Colonic mucosa (tissue), 4 donors: ENCODE results near the gene MUC20. TPM values are rescaled to one million over a fixed set of nuclear protein-coding genes. Genes with fewer than 3 reads are reported as not detected.
"Not testable (repeated sequence)": the region's sequence is repeated elsewhere in the genome, so short reads cannot be mapped to it uniquely, and the experiment has no call there.

ENCODE experiments used
- DNase-seq: peaks from one replicate; pipeline ENCODE4 v3.0.0-alpha.2; 2020
- H3K27ac ChIP-seq: fragments of 200-600 bp; one replicate; pipeline ENCODE4 v1.8.0; 2021
- H3K27me3 ChIP-seq: fragments of 200-600 bp; one replicate; pipeline ENCODE4 v1.8.0; 2021
- H3K36me3 ChIP-seq: fragments of 200-600 bp; one replicate; pipeline ENCODE4 v1.8.0; 2021
- H3K4me1 ChIP-seq: fragments of 200-600 bp; one replicate; pipeline ENCODE4 v1.8.0; 2021; ENCODE audit warnings: mild to moderate bottlenecking
- H3K4me3 ChIP-seq: fragments of 200-600 bp; one replicate; pipeline ENCODE4 v1.8.0; 2021
- H3K9ac ChIP-seq, 2 donors: one replicate each; pipeline ENCODE4 v1.7.0; 2013; ENCODE audit warnings: control low read depth in 2 of 2, low read depth in 2 of 2, low read length in 2 of 2
- H3K9me3 ChIP-seq: fragments of 200-600 bp; one replicate; pipeline ENCODE4 v1.8.0; 2021
- intact Hi-C: fragments of 100-400 bp; cut with DNase I; formaldehyde crosslinking; loops from one replicate; pipeline ENCODE4 v1.14.1; 2022
- total RNA-seq, 2 donors: library from RNA; stranded (reverse); fragmentation: NEBNext Ultra II Directional in 1 of 2; extraction: Animal tissue kit (Norgen Biotek cat#: 25700) in 1 of 2; gene quantifications; one replicate each; pipeline ENCODE4 v1.2.1, GENCODE V29; 2021
- TF ChIP-seq, protein P1 (sequence below): fragments of 200-600 bp; IDR thresholded peaks from one replicate; pipeline ENCODE4 v1.8.0; 2022; ENCODE audit warnings: antibody characterized with exemption, mild to moderate bottlenecking
- donor health status: healthy.
- donor health status: DM: no; HTN: no; CAD: no.
- donor health status: DM: no; HTN: no; CAD: no.

Gene MUC20
- total RNA-seq, 2 donors from 2014 or later = 58.1 to 170 TPM

DNA sequence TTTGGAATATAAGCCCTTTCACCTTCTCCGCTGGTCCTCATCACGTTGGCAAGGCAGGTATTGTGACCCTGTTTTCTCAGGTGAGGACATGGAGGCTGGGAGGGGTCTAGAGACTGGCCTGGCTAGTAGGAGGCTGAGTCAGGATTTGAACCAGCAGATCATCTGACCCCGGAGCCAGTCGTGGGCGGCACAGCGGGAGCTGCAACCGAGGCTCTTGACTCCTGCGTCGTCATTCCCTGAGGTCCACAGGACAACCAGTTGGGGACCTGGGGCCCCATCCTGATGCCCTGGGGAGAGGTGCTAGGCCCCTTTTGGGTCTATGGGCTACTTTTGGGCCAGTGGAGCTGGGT lies 2.2 kb downstream of the MUC20 start:
- H3K4me1 ChIP-seq, H3K9me3 ChIP-seq, H3K4me3 ChIP-seq, H3K27me3 ChIP-seq, H3K27ac ChIP-seq, intact Hi-C loops, DNase-seq, H3K9ac ChIP-seq, H3K36me3 ChIP-seq: not testable (repeated sequence)

DNA sequence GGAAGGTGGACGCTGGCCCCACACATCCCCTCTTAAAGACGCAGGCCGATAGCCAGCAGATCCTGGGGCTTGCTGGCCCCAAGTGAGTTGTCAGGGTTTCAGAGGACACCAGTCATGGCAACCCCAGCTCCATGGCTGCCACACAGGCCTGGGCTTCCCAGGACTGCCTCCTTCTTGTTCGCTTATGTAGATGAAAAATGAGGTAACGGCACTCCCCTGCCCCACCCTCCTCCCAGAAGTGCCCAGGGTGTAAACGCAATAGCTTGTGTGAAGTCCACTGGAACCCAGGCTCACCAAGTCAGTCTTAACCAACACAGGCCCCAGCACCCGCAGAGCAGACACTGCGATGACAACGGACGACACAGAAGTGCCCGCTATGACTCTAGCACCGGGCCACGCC lies 3.6 kb downstream of the MUC20 start:
- intact Hi-C loops, H3K9ac ChIP-seq, DNase-seq, H3K4me1 ChIP-seq, H3K9me3 ChIP-seq, H3K27me3 ChIP-seq, H3K36me3 ChIP-seq, H3K4me3 ChIP-seq, H3K27ac ChIP-seq: not testable (repeated sequence)

DNA sequence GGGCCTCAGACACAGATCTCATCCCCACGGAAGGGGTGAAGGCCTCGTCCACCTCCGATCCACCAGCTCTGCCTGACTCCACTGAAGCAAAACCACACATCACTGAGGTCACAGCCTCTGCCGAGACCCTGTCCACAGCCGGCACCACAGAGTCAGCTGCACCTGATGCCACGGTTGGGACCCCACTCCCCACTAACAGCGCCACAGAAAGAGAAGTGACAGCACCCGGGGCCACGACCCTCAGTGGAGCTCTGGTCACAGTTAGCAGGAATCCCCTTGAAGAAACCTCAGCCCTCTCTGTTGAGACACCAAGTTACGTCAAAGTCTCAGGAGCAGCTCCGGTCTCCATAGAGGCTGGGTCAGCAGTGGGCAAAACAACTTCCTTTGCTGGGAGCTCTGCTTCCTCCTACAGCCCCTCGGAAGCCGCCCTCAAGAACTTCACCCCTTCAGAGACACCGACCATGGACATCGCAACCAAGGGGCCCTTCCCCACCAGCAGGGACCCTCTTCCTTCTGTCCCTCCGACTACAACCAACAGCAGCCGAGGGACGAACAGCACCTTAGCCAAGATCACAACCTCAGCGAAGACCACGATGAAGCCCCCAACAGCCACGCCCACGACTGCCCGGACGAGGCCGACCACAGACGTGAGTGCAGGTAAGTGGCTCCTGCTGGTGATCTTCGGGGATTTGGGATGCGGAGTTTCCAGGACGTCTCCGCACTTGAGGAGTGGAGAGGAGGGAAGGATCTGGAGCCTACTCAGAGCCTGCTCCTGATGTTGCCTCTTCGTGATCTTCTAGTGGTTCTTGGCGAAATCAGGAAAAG lies 5.3 kb downstream of the MUC20 start:
- not testable (repeated sequence) for DNase-seq, H3K36me3 ChIP-seq, H3K4me1 ChIP-seq, H3K27ac ChIP-seq, H3K27me3 ChIP-seq, H3K4me3 ChIP-seq, H3K9me3 ChIP-seq
- H3K9ac ChIP-seq = peak overlapping the region in 1 of 2 donors; percentile 2
- intact Hi-C loops = loop anchor here (5.0 kb wide), 1 partner anchor 109 kb away; no protein-coding TSS in a partner anchor

DNA sequence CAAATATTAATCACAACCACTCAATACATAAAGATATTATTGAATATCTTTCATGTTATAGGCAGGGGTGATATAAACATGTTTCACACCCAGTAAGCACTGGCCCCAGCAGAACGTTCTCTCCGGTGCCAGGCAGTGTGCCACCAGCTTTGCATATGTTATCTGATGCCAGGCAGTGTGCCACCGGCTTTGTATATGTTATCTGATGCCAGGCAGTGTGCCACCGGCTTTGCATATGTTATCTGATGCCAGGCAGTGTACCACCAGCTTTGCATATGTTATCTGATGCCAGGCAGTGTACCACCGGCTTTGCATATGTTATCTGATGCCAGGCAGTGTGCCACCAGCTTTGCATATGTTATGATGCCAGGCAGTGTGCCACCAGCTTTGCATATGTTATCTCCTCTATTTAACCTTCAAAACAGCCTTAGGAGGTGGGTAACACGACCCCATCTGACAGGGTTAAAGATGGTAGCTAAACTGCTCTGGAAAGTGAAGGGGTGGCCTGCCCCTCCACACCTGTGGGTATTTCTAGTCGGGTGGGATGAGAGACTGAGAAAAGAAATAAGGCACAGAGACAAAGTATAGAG lies 6.9 kb downstream of the MUC20 start:
- Histone ChIP-seq H3K9ac (peak overlapping the region in 1 of 2 donors; percentile 71), H3K4me3 (no peak overlapping the region), H3K27me3 (no peaks in the 10 kb centered on the region), H3K36me3 (no peaks in the 10 kb centered on the region), H3K27ac (peak overlapping the region; percentile 81), H3K9me3 (no peaks in the 10 kb centered on the region), H3K4me1 (peaks cover 10% of the 10 kb centered on the region)
- TF ChIP-seq, protein P1, sequence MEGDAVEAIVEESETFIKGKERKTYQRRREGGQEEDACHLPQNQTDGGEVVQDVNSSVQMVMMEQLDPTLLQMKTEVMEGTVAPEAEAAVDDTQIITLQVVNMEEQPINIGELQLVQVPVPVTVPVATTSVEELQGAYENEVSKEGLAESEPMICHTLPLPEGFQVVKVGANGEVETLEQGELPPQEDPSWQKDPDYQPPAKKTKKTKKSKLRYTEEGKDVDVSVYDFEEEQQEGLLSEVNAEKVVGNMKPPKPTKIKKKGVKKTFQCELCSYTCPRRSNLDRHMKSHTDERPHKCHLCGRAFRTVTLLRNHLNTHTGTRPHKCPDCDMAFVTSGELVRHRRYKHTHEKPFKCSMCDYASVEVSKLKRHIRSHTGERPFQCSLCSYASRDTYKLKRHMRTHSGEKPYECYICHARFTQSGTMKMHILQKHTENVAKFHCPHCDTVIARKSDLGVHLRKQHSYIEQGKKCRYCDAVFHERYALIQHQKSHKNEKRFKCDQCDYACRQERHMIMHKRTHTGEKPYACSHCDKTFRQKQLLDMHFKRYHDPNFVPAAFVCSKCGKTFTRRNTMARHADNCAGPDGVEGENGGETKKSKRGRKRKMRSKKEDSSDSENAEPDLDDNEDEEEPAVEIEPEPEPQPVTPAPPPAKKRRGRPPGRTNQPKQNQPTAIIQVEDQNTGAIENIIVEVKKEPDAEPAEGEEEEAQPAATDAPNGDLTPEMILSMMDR = no peak
- intact Hi-C loops = loop anchor here (5.0 kb wide), 1 partner anchor 110 kb away; no protein-coding TSS in a partner anchor
- no peak for DNase-seq

DNA sequence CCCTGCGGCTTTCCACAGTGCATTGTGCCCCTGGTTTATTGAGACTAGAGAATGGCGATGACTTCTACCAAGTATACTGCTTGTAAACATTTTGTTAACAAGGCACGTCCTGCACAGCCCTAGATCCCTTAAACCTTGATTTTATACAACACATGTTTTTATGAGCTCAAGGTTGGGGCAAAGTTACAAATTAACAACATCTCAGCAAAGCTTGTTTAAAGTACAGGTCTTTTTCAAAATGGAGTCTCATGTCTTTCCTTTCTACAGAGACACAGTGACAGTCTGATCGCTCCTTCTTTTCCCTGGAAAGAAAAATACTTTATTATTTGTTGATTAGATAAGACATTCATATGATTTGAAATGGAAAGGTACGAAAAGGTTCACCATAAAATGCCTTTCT lies 8.0 kb downstream of the MUC20 start:
- H3K27me3 ChIP-seq, H3K9me3 ChIP-seq, H3K36me3 ChIP-seq, H3K4me3 ChIP-seq, DNase-seq, H3K4me1 ChIP-seq, H3K9ac ChIP-seq: not testable (repeated sequence)
- peak overlapping the region; percentile 81 for H3K27ac ChIP-seq
- intact Hi-C loops = loop anchor here (5.0 kb wide), 1 partner anchor 111 kb away; no protein-coding TSS in a partner anchor

DNA sequence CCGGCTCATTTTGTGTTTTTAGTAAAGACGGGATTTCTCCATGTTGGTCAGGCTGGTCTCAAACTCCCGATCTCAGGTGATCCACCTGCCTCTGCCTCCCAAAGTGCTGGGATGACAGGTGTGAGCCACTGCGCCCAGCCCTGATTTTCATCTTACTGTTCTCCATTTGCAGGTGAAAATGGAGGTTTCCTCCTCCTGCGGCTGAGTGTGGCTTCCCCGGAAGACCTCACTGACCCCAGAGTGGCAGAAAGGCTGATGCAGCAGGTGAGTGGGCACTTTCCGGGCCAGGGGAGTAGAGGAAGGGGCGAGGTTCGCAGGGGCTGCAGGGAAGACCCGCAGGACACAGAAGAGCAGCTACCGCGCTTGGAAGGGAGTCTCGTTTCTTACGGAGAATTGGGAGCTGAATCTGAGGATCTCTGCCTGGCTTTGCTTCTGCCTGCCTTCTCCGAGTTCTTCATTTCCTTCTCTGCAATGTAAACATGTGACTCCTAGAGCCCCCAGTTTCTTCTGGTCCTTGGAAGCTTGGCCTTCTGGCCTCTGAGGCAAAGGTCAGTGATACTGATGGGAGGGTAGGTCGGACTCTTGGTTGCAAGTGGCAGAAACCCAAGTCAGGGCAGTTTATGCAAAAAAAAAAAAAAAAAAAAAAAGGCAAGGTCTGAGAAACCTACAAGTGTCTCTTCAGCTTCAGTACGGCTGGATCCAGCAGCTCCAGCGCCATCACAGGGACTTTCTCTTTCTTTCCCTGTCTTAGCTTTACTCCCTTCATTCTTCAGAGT lies 8.9 kb downstream of the MUC20 start:
- intact Hi-C loops = loop anchor here (5.0 kb wide), 1 partner anchor 112 kb away; no protein-coding TSS in a partner anchor
- no peak for DNase-seq
- Histone ChIP-seq H3K36me3 (no peaks in the 10 kb centered on the region), H3K27me3 (no peaks in the 10 kb centered on the region), H3K9me3 (no peaks in the 10 kb centered on the region), H3K9ac (no peak overlapping the region), H3K4me3 (no peak overlapping the region), H3K4me1 (peaks cover 10% of the 10 kb centered on the region), H3K27ac (peak overlapping the region; percentile 81)
- TF ChIP-seq, protein P1 = no peak

DNA sequence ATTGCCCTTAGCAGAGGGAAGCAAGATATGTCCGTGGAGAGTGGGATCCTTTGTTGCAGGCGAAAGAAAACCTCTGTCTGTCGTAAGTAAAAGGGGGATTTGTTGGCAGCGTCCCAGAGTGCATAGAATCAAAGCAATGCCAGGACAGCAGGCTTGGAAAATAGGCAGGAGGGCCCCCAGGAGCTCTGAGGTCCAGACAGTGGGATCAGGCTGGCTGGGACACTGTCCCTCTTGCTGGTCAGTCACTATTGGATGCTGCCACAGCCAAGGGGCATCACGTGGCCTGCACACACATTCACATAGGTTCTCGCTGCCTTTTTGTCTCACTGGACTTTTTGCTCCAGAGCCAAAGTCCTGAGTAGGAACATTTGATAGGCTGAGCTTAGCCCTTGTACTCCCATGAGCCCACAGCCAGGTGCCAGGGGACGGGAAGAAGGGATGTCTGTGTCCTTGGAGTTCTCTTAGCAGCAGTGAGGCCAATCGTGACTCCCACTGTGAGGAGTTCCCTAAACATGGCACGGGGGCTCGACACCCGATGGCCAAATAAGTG lies 10.7 kb downstream of the MUC20 start:
- no peak overlapping the region for H3K4me3 ChIP-seq
- intact Hi-C loops = no loop called here
- TF ChIP-seq, protein P1 = no peak
- no peak for DNase-seq
- no peaks in the 10 kb centered on the region for H3K27me3 ChIP-seq
- H3K4me1 ChIP-seq = peaks cover 10% of the 10 kb centered on the region
- H3K9me3 ChIP-seq = no peaks in the 10 kb centered on the region
- no peak overlapping the region for H3K27ac ChIP-seq
- no peaks in the 10 kb centered on the region for H3K36me3 ChIP-seq
- H3K9ac ChIP-seq = no peak overlapping the region
